K562 (cell line): Measurements from ENCODE around the gene PADI1. TPM values are rescaled to one million over a fixed set of nuclear protein-coding genes. Genes with fewer than 3 reads are reported as not detected.

Experiments used
- ATAC-seq: fragments of 200-7000 bp; cut with Tn5 transposase; 3 replicates; pipeline ENCODE4 v1.9.1; 2020; ENCODE audit warnings: moderate library complexity
- BruUV-seq: library from RNA; stranded (reverse); fragments of 400-500 nt; replicated peaks from 2 replicates; lab custom pipeline; 2021; lab: Mats Ljungman, UMichigan
- CTCF ChIA-PET: fragments of 300-600 bp; formaldehyde crosslinking; extraction: SDS; loops from one replicate; lab custom pipeline; 2021; ENCODE audit warnings: low intra/inter-chr PET ratio; lab: Yijun Ruan, JAX
- POLR2A ChIA-PET: fragments of 300-600, 350-650 bp; sonication (Branson Sonifier 250); formaldehyde crosslinking; extraction: SDS; loops from one replicate; lab custom pipeline; 2021; ENCODE audit warnings: antibody characterized with exemption, inconsistent platforms; lab: Yijun Ruan, JAX
- DNase-seq, 4 experiments: peaks; one replicate each; pipeline versions ENCODE4 v3.0.0 to v3.0.0-alpha.2; 2011 to 2018; ENCODE audit warnings: low spot score in 3 of 4, mixed read lengths in 3 of 4; ENCODE audit errors: extremely low read depth in 1 of 4
- FAIRE-seq: peaks from 2 replicates; lab custom pipeline; 2011; peaks lifted over from hg19 to GRCh38; lab: Jason Lieb, UNC
- H2AFZ ChIP-seq: 2 replicates; pipeline ENCODE4 v1.6.0; 2011; ENCODE audit warnings: low read depth, low read length, control low read depth, inconsistent platforms
- H3K27ac ChIP-seq: fragments of 200-600 bp; 3 replicates; pipeline ENCODE4 v1.8.0; 2011; ENCODE audit warnings: low read depth, mild to moderate bottlenecking, control low read depth, inconsistent platforms, low read length, moderate library complexity, mixed read lengths; ENCODE audit errors: extremely low read depth
- H3K27me3 ChIP-seq, 2 experiments: fragments of 300-600 bp in 1 of 2; 2 replicates in 1 of 2; 3 replicates in 1 of 2; pipeline versions ENCODE4 v1.6.0 to v1.8.0; 2011; ENCODE audit warnings: inconsistent platforms in 2 of 2, low read length in 2 of 2, mild to moderate bottlenecking in 1 of 2, mixed read lengths in 1 of 2, moderate library complexity in 1 of 2; ENCODE audit not compliant: control insufficient read depth in 2 of 2, insufficient read depth in 2 of 2
- H3K36me3 ChIP-seq: fragments of 300-600 bp; 3 replicates; pipeline ENCODE4 v1.8.0; 2011; ENCODE audit warnings: mild to moderate bottlenecking, low read length, inconsistent platforms; ENCODE audit not compliant: control insufficient read depth, insufficient read depth
- H3K4me1 ChIP-seq, 2 experiments: fragments of 200-600 bp in 1 of 2; replicated peaks in 1 of 2; 2 replicates in 1 of 2; 3 replicates in 1 of 2; pipeline versions ENCODE4 v1.5.1 to v1.8.0; 2011; ENCODE audit warnings: inconsistent platforms in 2 of 2, low read length in 2 of 2, mild to moderate bottlenecking in 1 of 2, mixed read lengths in 1 of 2, moderate library complexity in 1 of 2; ENCODE audit not compliant: control insufficient read depth in 2 of 2, insufficient read depth in 2 of 2
- H3K4me2 ChIP-seq: 2 replicates; pipeline ENCODE4 v1.6.1; 2011; ENCODE audit warnings: low read length, control low read depth, inconsistent platforms, mixed read lengths; ENCODE audit not compliant: insufficient read depth
- H3K4me3 ChIP-seq: fragments of 200-600 bp; sonication (generic), shearing (Covaris generic); 2 replicates; pipeline ENCODE4 v1.5.1; 2016; ENCODE audit warnings: control low read depth, inconsistent platforms
- H3K79me2 ChIP-seq: fragments of 200-600 bp; 3 replicates; pipeline ENCODE4 v1.8.0; 2011; ENCODE audit warnings: low read length, inconsistent platforms; ENCODE audit not compliant: control insufficient read depth, insufficient read depth
- H3K9ac ChIP-seq, 2 experiments: 2 replicates each; pipeline versions ENCODE4 v1.6.0 to v1.6.1; 2011; ENCODE audit warnings: low read depth in 2 of 2, low read length in 2 of 2, control low read depth in 1 of 2, inconsistent platforms in 1 of 2, mild to moderate bottlenecking in 1 of 2, mixed read lengths in 1 of 2; ENCODE audit not compliant: insufficient read depth in 1 of 2
- H3K9me1 ChIP-seq: one replicate; pipeline ENCODE4 v1.6.0; 2011; ENCODE audit warnings: inconsistent platforms, mild to moderate bottlenecking, low read length, moderate library complexity; ENCODE audit not compliant: control insufficient read depth, insufficient read depth
- H3K9me3 ChIP-seq: replicated peaks from 2 replicates; pipeline ENCODE4 v1.5.1; 2011; ENCODE audit warnings: low read depth, low read length, inconsistent platforms; ENCODE audit not compliant: control insufficient read depth, insufficient read depth
- H4K20me1 ChIP-seq: replicated peaks from 2 replicates; pipeline ENCODE4 v1.6.1; 2011; ENCODE audit warnings: low read length, inconsistent platforms, mixed read lengths; ENCODE audit not compliant: control insufficient read depth, insufficient read depth
- ARID3A ChIP-seq: IDR thresholded peaks from 2 replicates; pipeline ENCODE4 v1.6.1; 2012; ENCODE audit warnings: low read depth, low read length, improper control_type of control experiment, borderline replicate concordance
- FIP1L1 ChIP-seq: fragments of 200-400 bp; formaldehyde crosslinking; IDR thresholded peaks from 2 replicates; pipeline ENCODE4 v1.6.1; 2018; ENCODE audit warnings: mild to moderate bottlenecking, low read depth, low read length; ENCODE audit not compliant: poor library complexity, severe bottlenecking
- GABPB2 ChIP-seq: fragments of 250-450 bp; sonication (Bioruptor Pico); conservative IDR thresholded peaks from 2 replicates; pipeline ENCODE4 v1.5.1; 2021; ENCODE audit warnings: mild to moderate bottlenecking
- NR3C1 ChIP-seq: sonication (generic); formaldehyde crosslinking; IDR thresholded peaks from 2 replicates; pipeline ENCODE4 v1.8.1; 2022; ENCODE audit warnings: missing genetic modification reagents
- RB1 ChIP-seq: fragments of 450-650 bp; IDR thresholded peaks from 2 replicates; pipeline ENCODE4 v1.6.1; 2017; ENCODE audit warnings: low read depth, mild to moderate bottlenecking
- SMARCB1 ChIP-seq: IDR thresholded peaks from 2 replicates; pipeline ENCODE4 v1.6.1; 2011; ENCODE audit warnings: improper control_type of control experiment, low read depth; ENCODE audit not compliant: insufficient read length
- SRSF9 ChIP-seq: fragments of 200-400 bp; formaldehyde crosslinking; IDR thresholded peaks from 2 replicates; pipeline ENCODE4 v1.6.1; 2017; ENCODE audit warnings: low read depth, low read length, borderline replicate concordance
- STAT5B ChIP-seq: fragments of 250-450 bp; sonication (Bioruptor Pico); IDR thresholded peaks from 2 replicates; pipeline ENCODE4 v1.8.0; 2021; ENCODE audit warnings: mild to moderate bottlenecking, inconsistent platforms
- ZNF280A ChIP-seq: fragments of 450-650 bp; IDR thresholded peaks from 2 replicates; pipeline ENCODE4 v1.6.1; 2018; ENCODE audit warnings: mild to moderate bottlenecking, low read depth; ENCODE audit not compliant: partially characterized antibody
- ZNF311 ChIP-seq: fragments of 250-450 bp; sonication (Bioruptor Pico); IDR thresholded peaks from 2 replicates; pipeline ENCODE4 v1.4.0; 2020; ENCODE audit warnings: mild to moderate bottlenecking, moderate library complexity
- ZNF445 ChIP-seq: fragments of 250-450 bp; sonication (Bioruptor Pico); IDR thresholded peaks from 2 replicates; pipeline ENCODE4 v1.4.0; 2020; ENCODE audit warnings: low read depth, mild to moderate bottlenecking, moderate library complexity
- WGBS: fragments of 100-300 bp; shearing (Covaris generic); methylation state at CpG from one replicate; pipeline ENCODE4 v1.1.6; 2016; ENCODE audit warnings: low coverage, mixed read lengths; ENCODE audit not compliant: insufficient coverage; ENCODE audit errors: missing lambda C conversion rate; 5-methylcytosine and 5-hydroxymethylcytosine counted together
- in situ Hi-C: fragments of 300-500 bp; cut with MboI; formaldehyde crosslinking; loops from 4 replicates; pipeline ENCODE4 v1.15.0; 2018; ENCODE audit warnings: inconsistent platforms, mixed read lengths
- intact Hi-C: fragments of 100-400 bp; cut with micrococcal nuclease; formaldehyde crosslinking; loops from 2 replicates; pipeline ENCODE4 v1.14.2; 2022
- polyA plus RNA-seq, 8 experiments: library from polyadenylated mRNA; depleted of rRNA in 4 of 8; stranded (reverse) in 5 of 8; unstranded in 3 of 8; fragments of >200 nt; fragmentation: Nextera tagmentation in 2 of 8; fragmentation: Illumina TruSeq in 1 of 8; extraction: Ambion mirVana in 2 of 8; extraction: Trizol in 1 of 8; gene quantifications; 2 replicates each; pipeline versions ENCODE4 v1.2.1 to v1.2.3, GENCODE V29; 2011 to 2014; ENCODE audit warnings: inconsistent platforms in 1 of 8, missing spikeins in 1 of 8
- total RNA-seq, 7 experiments: library from RNA; depleted of rRNA in 6 of 7; stranded (reverse); fragments of >200 nt in 6 of 7; fragmentation: Illumina TruSeq in 2 of 7; extraction: Trizol in 2 of 7; gene quantifications; 2 replicates each; pipeline versions ENCODE4 v1.2.1 to v1.2.3, GENCODE V29; 2011 to 2021; ENCODE audit warnings: low replicate concordance in 1 of 7
- TF ChIP-seq, protein P1 (sequence below): fragments of 250-450 bp; sonication (Bioruptor Pico); IDR thresholded peaks from 2 replicates; pipeline ENCODE4 v1.5.0; 2022; ENCODE audit warnings: mild to moderate bottlenecking
- TF ChIP-seq, protein P2 (sequence below): fragments of 200-400 bp; formaldehyde crosslinking; IDR thresholded peaks from 2 replicates; pipeline ENCODE4 v1.6.1; 2017; ENCODE audit warnings: mild to moderate bottlenecking, low read depth, low read length, moderate library complexity

The PADI1 gene
- total and polyA plus RNA-seq, 9 of the 15 experiments (the other 6 are each of a cell fraction or from before 2014, with no cell fraction given) = not detected

- TF ChIP-seq ARID3A = no peak
- no peak for TF ChIP-seq SMARCB1
- TF ChIP-seq RB1 = no peak
- TF ChIP-seq STAT5B (CRISPR knock-in tag) = no peak
- TF ChIP-seq ZNF445 (CRISPR knock-in tag) = no peak
- TF ChIP-seq, protein P1, sequence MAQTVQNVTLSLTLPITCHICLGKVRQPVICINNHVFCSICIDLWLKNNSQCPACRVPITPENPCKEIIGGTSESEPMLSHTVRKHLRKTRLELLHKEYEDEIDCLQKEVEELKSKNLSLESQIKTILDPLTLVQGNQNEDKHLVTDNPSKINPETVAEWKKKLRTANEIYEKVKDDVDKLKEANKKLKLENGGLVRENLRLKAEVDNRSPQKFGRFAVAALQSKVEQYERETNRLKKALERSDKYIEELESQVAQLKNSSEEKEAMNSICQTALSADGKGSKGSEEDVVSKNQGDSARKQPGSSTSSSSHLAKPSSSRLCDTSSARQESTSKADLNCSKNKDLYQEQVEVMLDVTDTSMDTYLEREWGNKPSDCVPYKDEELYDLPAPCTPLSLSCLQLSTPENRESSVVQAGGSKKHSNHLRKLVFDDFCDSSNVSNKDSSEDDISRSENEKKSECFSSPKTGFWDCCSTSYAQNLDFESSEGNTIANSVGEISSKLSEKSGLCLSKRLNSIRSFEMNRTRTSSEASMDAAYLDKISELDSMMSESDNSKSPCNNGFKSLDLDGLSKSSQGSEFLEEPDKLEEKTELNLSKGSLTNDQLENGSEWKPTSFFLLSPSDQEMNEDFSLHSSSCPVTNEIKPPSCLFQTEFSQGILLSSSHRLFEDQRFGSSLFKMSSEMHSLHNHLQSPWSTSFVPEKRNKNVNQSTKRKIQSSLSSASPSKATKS = no peak
- TF ChIP-seq, all 486 proteins: peak for 0
These were observed 34.4 kb upstream of the PADI1 start (continued) for GRCh38 chr1:17170571-17170970.

DNA sequence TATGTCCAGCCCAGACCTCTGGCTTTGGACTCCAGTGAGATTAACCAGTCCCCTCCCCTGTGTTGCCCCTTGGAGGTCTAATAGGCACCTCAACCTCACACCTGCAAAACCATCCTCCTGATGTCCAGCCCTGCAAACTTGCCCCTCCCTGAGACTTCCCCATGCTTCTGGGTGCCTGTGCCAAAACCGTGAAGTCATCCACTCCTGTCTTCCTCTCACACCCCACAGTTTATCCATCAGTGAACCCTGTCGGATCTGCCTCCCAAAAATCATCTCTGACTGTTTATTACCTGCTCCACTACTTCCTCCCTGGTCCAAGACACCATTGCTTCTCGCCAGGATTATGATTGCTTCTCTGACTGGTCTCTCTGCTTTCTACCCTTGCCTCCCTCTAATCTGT, 31.7 kb upstream of the PADI1 start:
- CTCF ChIA-PET = no interaction called here
- 0% methylated on average over 3 of the region's 3 CpGs for WGBS
- no peak for TF ChIP-seq ZNF311
- no peak for TF ChIP-seq FIP1L1
- no peak for TF ChIP-seq GABPB2 (CRISPR knock-in tag)
- TF ChIP-seq, protein P2, sequence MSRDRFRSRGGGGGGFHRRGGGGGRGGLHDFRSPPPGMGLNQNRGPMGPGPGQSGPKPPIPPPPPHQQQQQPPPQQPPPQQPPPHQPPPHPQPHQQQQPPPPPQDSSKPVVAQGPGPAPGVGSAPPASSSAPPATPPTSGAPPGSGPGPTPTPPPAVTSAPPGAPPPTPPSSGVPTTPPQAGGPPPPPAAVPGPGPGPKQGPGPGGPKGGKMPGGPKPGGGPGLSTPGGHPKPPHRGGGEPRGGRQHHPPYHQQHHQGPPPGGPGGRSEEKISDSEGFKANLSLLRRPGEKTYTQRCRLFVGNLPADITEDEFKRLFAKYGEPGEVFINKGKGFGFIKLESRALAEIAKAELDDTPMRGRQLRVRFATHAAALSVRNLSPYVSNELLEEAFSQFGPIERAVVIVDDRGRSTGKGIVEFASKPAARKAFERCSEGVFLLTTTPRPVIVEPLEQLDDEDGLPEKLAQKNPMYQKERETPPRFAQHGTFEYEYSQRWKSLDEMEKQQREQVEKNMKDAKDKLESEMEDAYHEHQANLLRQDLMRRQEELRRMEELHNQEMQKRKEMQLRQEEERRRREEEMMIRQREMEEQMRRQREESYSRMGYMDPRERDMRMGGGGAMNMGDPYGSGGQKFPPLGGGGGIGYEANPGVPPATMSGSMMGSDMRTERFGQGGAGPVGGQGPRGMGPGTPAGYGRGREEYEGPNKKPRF = no peak
- no peak for TF ChIP-seq NR3C1 (CRISPR knock-in tag)
- no peak for TF ChIP-seq ZNF280A
- TF ChIP-seq SRSF9 = no peak

More for the DNA sequence above, 31.7 kb upstream of the PADI1 start:
- Histone ChIP-seq H2AFZ (no peak overlapping the region), H3K27ac (no peak overlapping the region), H4K20me1 (no peaks in the 10 kb centered on the region), H3K27me3 (peaks cover 3 to 8% of the 10 kb centered on the region in 2 experiments; a peak in 3 of 5 replicates), H3K36me3 (no peaks in the 10 kb centered on the region), H3K4me2 (no peak overlapping the region), H3K9me1 (no peaks in the 10 kb centered on the region), H3K4me3 (no peak overlapping the region), H3K9ac (no peak overlapping the region), H3K9me3 (no peaks in the 10 kb centered on the region), H3K4me1 (no peaks in the 10 kb centered on the region), H3K79me2 (no peaks in the 10 kb centered on the region)
- DNase-seq = no peak
- intact Hi-C loops = no loop called here
- no peak for ATAC-seq
- in situ Hi-C loops = no loop called here
- BruUV-seq = no TSS peak
- POLR2A ChIA-PET = no interaction called here
- no peak for FAIRE-seq
